ENCODE measurements around the gene NGEF.
A peak's percentile ranks its signal among the peaks of the same experiment; 100 is the strongest.

DNA sequence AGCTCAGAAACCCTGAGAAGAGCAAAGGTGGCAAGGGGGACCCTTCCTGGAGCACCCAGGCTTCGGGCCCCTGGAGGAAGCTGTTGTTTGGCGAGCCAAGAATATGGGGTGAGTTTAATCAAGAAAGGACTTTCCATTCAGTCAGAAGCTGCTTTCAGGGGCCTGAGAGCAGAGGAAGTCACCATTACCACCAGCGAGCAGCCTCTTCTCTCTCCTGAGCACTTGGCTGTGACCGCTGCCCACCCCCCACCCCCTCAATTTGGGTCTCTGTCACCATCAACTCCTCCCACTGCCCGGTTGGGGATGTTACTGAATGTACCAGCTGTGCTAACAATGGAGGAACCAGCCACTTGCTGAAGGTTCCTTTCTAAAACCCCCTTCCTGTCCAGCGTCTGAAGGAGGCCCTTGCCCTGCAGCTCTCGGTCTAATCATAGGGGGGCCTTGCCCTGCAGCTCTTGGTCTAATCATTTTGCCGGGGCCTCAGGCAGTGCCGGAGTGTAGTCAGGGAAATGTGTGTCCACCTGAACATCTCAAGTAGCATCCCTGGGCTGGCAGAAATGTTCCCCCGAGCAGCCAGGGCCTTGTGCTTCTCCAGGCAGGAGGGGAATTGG is 48.0 kb upstream of the NGEF start:
- TF ChIP-seq, protein P1, sequence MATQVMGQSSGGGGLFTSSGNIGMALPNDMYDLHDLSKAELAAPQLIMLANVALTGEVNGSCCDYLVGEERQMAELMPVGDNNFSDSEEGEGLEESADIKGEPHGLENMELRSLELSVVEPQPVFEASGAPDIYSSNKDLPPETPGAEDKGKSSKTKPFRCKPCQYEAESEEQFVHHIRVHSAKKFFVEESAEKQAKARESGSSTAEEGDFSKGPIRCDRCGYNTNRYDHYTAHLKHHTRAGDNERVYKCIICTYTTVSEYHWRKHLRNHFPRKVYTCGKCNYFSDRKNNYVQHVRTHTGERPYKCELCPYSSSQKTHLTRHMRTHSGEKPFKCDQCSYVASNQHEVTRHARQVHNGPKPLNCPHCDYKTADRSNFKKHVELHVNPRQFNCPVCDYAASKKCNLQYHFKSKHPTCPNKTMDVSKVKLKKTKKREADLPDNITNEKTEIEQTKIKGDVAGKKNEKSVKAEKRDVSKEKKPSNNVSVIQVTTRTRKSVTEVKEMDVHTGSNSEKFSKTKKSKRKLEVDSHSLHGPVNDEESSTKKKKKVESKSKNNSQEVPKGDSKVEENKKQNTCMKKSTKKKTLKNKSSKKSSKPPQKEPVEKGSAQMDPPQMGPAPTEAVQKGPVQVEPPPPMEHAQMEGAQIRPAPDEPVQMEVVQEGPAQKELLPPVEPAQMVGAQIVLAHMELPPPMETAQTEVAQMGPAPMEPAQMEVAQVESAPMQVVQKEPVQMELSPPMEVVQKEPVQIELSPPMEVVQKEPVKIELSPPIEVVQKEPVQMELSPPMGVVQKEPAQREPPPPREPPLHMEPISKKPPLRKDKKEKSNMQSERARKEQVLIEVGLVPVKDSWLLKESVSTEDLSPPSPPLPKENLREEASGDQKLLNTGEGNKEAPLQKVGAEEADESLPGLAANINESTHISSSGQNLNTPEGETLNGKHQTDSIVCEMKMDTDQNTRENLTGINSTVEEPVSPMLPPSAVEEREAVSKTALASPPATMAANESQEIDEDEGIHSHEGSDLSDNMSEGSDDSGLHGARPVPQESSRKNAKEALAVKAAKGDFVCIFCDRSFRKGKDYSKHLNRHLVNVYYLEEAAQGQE (IDR thresholded peaks at IDR 0.05; ENCODE audit: insufficient replicate concordance, low read depth): no peak
- TF ChIP-seq, protein P2, sequence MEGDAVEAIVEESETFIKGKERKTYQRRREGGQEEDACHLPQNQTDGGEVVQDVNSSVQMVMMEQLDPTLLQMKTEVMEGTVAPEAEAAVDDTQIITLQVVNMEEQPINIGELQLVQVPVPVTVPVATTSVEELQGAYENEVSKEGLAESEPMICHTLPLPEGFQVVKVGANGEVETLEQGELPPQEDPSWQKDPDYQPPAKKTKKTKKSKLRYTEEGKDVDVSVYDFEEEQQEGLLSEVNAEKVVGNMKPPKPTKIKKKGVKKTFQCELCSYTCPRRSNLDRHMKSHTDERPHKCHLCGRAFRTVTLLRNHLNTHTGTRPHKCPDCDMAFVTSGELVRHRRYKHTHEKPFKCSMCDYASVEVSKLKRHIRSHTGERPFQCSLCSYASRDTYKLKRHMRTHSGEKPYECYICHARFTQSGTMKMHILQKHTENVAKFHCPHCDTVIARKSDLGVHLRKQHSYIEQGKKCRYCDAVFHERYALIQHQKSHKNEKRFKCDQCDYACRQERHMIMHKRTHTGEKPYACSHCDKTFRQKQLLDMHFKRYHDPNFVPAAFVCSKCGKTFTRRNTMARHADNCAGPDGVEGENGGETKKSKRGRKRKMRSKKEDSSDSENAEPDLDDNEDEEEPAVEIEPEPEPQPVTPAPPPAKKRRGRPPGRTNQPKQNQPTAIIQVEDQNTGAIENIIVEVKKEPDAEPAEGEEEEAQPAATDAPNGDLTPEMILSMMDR (IDR thresholded peaks at IDR 0.05; ENCODE audit: insufficient read depth, low read length): no peak
- TF ChIP-seq POLR2AphosphoS5 (IDR thresholded peaks at IDR 0.05; ENCODE audit: low read depth): no peak
- TF ChIP-seq GABPA (IDR thresholded peaks at IDR 0.05; ENCODE audit: low read depth): no peak
- 0 out of 2 replicates have a peak, but pooled peaks have one; percentile 36 for TF ChIP-seq SPI1 (IDR thresholded peaks at IDR 0.05; ENCODE audit: borderline replicate concordance, low read depth)
